PC-3 (cell line): ENCODE measurements around the gene MLANA. TPM values are rescaled to one million over a fixed set of nuclear protein-coding genes. Genes with fewer than 3 reads are reported as not detected.

Source experiments
- ATAC-seq: fragments of 200-7000 bp; cut with Tn5 transposase; 2 replicates; pipeline ENCODE4 v1.9.1; 2020; ENCODE audit warnings: mild to moderate bottlenecking, moderate library complexity
- BruUV-seq: library from RNA; stranded (reverse); fragments of 400-500 nt; replicated peaks from 2 replicates; lab custom pipeline; 2021; lab: Mats Ljungman, UMichigan
- CTCF ChIA-PET: fragments of 300-600 bp; sonication (Branson Sonifier 250); formaldehyde crosslinking; loops from one replicate; lab custom pipeline; 2022; ENCODE audit warnings: antibody characterized with exemption; lab: Charles Lee
- POLR2A ChIA-PET: fragments of 300-600 bp; sonication (Branson Sonifier 250); formaldehyde crosslinking; loops from one replicate; lab custom pipeline; 2022; ENCODE audit warnings: antibody characterized with exemption; ENCODE audit not compliant: unreplicated experiment; lab: Charles Lee
- DNase-seq: peaks from one replicate; pipeline ENCODE4 v3.0.0-alpha.2; 2015
- H2AFZ ChIP-seq: fragments of 300-600 bp; sonication (generic); 2 replicates; pipeline ENCODE4 v1.6.0; 2016; ENCODE audit warnings: antibody characterized with exemption, low read length
- H3F3A ChIP-seq: fragments of 300-600 bp; sonication (generic); one replicate; pipeline ENCODE4 v1.6.0; 2017; ENCODE audit warnings: antibody characterized with exemption, low read length, control low read depth, mild to moderate bottlenecking; ENCODE audit not compliant: unreplicated experiment
- H3K27ac ChIP-seq: fragments of 300-600 bp; sonication (generic); 2 replicates; pipeline ENCODE4 v1.5.1; 2016; ENCODE audit warnings: mild to moderate bottlenecking, low read length
- H3K27me3 ChIP-seq: fragments of 300-600 bp; sonication (generic); 2 replicates; pipeline ENCODE4 v1.6.1; 2016; ENCODE audit warnings: low read length, mixed read lengths
- H3K36me3 ChIP-seq: fragments of 300-600 bp; sonication (generic); 2 replicates; pipeline ENCODE4 v1.6.1; 2016; ENCODE audit warnings: low read depth, mixed run types, low read length, mixed read lengths
- H3K4me1 ChIP-seq: fragments of 300-600 bp; sonication (generic); 2 replicates; pipeline ENCODE4 v1.5.1; 2016; ENCODE audit warnings: low read length; ENCODE audit not compliant: insufficient read depth
- H3K4me2 ChIP-seq: fragments of 300-600 bp; sonication (generic); 2 replicates; pipeline ENCODE4 v1.6.0; 2016; ENCODE audit warnings: low read length
- H3K4me3 ChIP-seq: fragments of 300-600 bp; sonication (generic); 2 replicates; pipeline ENCODE4 v1.5.1; 2016; ENCODE audit warnings: mild to moderate bottlenecking, low read length, mixed read lengths
- H3K79me2 ChIP-seq: fragments of 300-600 bp; sonication (generic); 2 replicates; pipeline ENCODE4 v1.6.1; 2017; ENCODE audit warnings: low read length, mixed read lengths
- H3K9ac ChIP-seq: fragments of 300-600 bp; sonication (generic); 2 replicates; pipeline ENCODE4 v1.6.0; 2016; ENCODE audit warnings: mild to moderate bottlenecking, low read length
- H3K9me2 ChIP-seq: fragments of 300-600 bp; sonication (generic); replicated peaks from 2 replicates; pipeline ENCODE4 v1.6.1; 2016; ENCODE audit warnings: mixed run types, low read length, mixed read lengths
- H3K9me3 ChIP-seq: fragments of 300-600 bp; sonication (generic); 2 replicates; pipeline ENCODE4 v1.6.1; 2016; ENCODE audit warnings: low read length, mixed read lengths
- H4K20me1 ChIP-seq: fragments of 300-600 bp; sonication (generic); 2 replicates; pipeline ENCODE4 v1.6.1; 2016; ENCODE audit warnings: low read length, mixed read lengths
- EZH2 ChIP-seq: fragments of 300-600 bp; sonication (generic); IDR thresholded peaks from one replicate; pipeline ENCODE4 v1.6.1; 2017; ENCODE audit warnings: antibody characterized with exemption, mild to moderate bottlenecking, low read length; ENCODE audit not compliant: unreplicated experiment
- EZH2phosphoT487 ChIP-seq: fragments of 300-600 bp; sonication (generic); IDR thresholded peaks from 2 replicates; pipeline ENCODE4 v1.6.1; 2018; ENCODE audit warnings: mild to moderate bottlenecking, antibody characterized with exemption, low read length, borderline replicate concordance
- intact Hi-C: fragments of 100-400 bp; cut with micrococcal nuclease; formaldehyde crosslinking; loops from 2 replicates; pipeline ENCODE4 v1.9.0; 2023
- total RNA-seq: library from RNA; depleted of rRNA; stranded (reverse); fragments of >200 nt; gene quantifications from 2 replicates; pipeline ENCODE4 v1.2.3, GENCODE V29; 2014
- TF ChIP-seq, protein P1 (sequence below): fragments of 300-600 bp; sonication (generic); conservative IDR thresholded peaks from 2 replicates; pipeline ENCODE4 v1.5.1; 2017; ENCODE audit warnings: antibody characterized with exemption, low read depth, mild to moderate bottlenecking, low read length

Gene MLANA
- total RNA-seq, 1 experiment from 2014 or later: not detected

DNA sequence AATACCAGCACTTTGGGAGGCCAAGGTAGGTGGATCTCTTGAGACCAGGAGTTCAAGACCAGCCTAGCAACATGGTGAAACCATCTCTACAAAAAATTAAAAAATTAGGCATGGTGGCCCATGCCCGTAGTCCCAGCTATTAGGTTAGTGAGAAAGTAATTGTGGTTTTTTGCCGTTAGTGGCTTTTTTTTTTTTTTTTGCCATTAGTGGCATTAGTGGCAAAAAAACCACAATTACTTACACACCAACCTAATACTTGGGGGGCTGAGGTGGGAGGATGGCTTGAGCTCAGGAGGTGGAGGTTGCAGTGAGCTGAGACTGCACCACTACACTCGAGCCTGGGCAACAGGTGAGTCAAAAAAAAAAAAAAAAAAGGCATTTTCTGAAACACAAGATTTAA lies 27.8 kb downstream of the MLANA start:
- BruUV-seq: no TSS peak
- H3K9me2 ChIP-seq: no peaks in the 10 kb centered on the region
- POLR2A ChIA-PET: no interaction called here
- H3K27me3 ChIP-seq: no peaks in the 10 kb centered on the region
- no peak overlapping the region for H2AFZ ChIP-seq
- no peak for DNase-seq
- H3K79me2 ChIP-seq: no peaks in the 10 kb centered on the region
- no peak overlapping the region for H3K27ac ChIP-seq
- H3K4me1 ChIP-seq: no peaks in the 10 kb centered on the region
- H3K4me2 ChIP-seq: no peak overlapping the region
- ATAC-seq: no peak
- H3K36me3 ChIP-seq: 0 out of 2 replicates have a peak, but pooled peaks cover 3% of the 10 kb centered on the region
- CTCF ChIA-PET: no interaction called here
- no peak overlapping the region for H3K9ac ChIP-seq
- H3F3A ChIP-seq: no peaks in the 10 kb centered on the region
- H4K20me1 ChIP-seq: no peaks in the 10 kb centered on the region
- no peak overlapping the region for H3K4me3 ChIP-seq
- intact Hi-C loops: no loop called here
- H3K9me3 ChIP-seq: no peaks in the 10 kb centered on the region
- no peak for TF ChIP-seq EZH2
- TF ChIP-seq, protein P1, sequence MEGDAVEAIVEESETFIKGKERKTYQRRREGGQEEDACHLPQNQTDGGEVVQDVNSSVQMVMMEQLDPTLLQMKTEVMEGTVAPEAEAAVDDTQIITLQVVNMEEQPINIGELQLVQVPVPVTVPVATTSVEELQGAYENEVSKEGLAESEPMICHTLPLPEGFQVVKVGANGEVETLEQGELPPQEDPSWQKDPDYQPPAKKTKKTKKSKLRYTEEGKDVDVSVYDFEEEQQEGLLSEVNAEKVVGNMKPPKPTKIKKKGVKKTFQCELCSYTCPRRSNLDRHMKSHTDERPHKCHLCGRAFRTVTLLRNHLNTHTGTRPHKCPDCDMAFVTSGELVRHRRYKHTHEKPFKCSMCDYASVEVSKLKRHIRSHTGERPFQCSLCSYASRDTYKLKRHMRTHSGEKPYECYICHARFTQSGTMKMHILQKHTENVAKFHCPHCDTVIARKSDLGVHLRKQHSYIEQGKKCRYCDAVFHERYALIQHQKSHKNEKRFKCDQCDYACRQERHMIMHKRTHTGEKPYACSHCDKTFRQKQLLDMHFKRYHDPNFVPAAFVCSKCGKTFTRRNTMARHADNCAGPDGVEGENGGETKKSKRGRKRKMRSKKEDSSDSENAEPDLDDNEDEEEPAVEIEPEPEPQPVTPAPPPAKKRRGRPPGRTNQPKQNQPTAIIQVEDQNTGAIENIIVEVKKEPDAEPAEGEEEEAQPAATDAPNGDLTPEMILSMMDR: no peak

DNA sequence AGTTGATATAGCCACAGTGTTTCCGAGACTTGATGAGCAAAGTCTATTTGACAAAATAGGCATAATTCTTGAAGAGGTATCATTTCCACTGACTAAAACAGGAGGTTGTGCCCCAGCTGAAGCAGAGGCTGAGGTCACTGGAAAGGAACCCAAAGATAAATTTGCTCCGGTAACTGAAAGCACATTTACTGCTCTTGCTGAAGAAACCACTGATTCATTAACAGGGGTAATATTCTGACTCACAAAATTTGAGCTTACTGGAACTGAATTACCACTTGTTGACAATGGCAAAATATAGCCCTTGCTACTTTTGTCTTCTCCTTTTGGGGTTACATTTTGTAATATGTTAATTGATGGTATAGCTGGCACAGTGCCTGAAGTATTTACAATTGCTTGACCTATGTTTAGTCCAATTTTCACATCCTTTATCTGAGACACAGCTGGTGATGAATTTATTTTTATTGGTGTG lies 30.2 kb downstream of the MLANA start:
- POLR2A ChIA-PET: no interaction called here
- CTCF ChIA-PET: no interaction called here

DNA sequence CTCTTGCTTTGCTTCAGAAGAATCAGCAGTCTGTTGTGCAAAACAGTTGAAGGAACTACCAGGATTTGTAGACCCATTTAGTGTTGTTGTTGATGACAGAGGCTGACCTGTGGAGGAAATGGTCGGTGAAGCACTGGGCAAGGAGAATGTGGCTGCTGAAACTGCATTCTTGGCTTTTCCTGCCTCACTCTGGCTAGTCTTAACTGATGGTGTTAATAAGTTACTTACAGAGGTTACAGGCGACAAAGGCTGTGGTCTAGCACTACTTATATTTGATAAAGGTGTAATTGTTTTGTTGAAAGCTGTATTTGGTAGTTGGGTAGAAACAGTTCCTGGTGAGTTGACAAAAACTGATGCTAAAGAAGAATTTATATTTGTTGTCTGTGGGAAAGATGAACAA lies 31.5 kb downstream of the MLANA start:
- Histone ChIP-seq H3K79me2 (no peaks in the 10 kb centered on the region), H3K36me3 (0 out of 2 replicates have a peak, but pooled peaks cover 3% of the 10 kb centered on the region), H3K9me2 (no peaks in the 10 kb centered on the region), H3K27me3 (no peaks in the 10 kb centered on the region), H3K4me3 (no peak overlapping the region), H3F3A (no peaks in the 10 kb centered on the region), H2AFZ (no peak overlapping the region), H3K4me2 (no peak overlapping the region), H3K9me3 (no peaks in the 10 kb centered on the region), H3K4me1 (no peaks in the 10 kb centered on the region), H4K20me1 (no peaks in the 10 kb centered on the region), H3K27ac (no peak overlapping the region), H3K9ac (no peak overlapping the region)
- ChIA-PET POLR2A (no interaction called here), CTCF (no interaction called here)
- ATAC-seq: no peak
- TF ChIP-seq, protein P1: no peak
- TF ChIP-seq EZH2phosphoT487 (no peak), EZH2 (no peak)
- BruUV-seq: no TSS peak
- no peak for DNase-seq
- intact Hi-C loops: no loop called here

More for the DNA sequence above, 30.2 kb downstream of the MLANA start:
- Histone ChIP-seq H3K27me3 (no peaks in the 10 kb centered on the region), H3F3A (no peaks in the 10 kb centered on the region), H3K9me2 (no peaks in the 10 kb centered on the region), H3K79me2 (no peaks in the 10 kb centered on the region), H3K27ac (no peak overlapping the region), H3K9ac (no peak overlapping the region), H4K20me1 (no peaks in the 10 kb centered on the region), H3K36me3 (0 out of 2 replicates have a peak, but pooled peaks cover 3% of the 10 kb centered on the region), H3K9me3 (no peaks in the 10 kb centered on the region), H3K4me1 (no peaks in the 10 kb centered on the region), H3K4me3 (no peak overlapping the region), H3K4me2 (no peak overlapping the region), H2AFZ (no peak overlapping the region)
- intact Hi-C loops: no loop called here
- BruUV-seq: no TSS peak
- no peak for ATAC-seq
- DNase-seq: no peak
- TF ChIP-seq EZH2 (no peak), EZH2phosphoT487 (no peak)
- TF ChIP-seq, protein P1: no peak
